ENCODE data around the gene PKNOX2.

GRCh38 chr11:125412509-125412908 is 248.0 kb downstream of the PKNOX2 start:
- TF ChIP-seq CTCF (IDR thresholded peaks at IDR 0.05): no peak
- no peak for TF ChIP-seq POLR2A (IDR thresholded peaks at IDR 0.05)
